Measurements from ENCODE around the gene UQCRC2. TPM values are rescaled to one million over a fixed set of nuclear protein-coding genes. Genes with fewer than 3 reads are reported as not detected.

UQCRC2 gene
- total RNA-seq, 2 experiments from 2014 or later: 356 to 383 TPM

- ChIA-PET POLR2A (no interaction called here), CTCF (interaction anchor here (1.5 kb wide), 1 partner anchor 13 kb away, joined by 3 read pairs; the partner anchor contains the start of gene PDZD9)
- Mint-ChIP-seq H3K27ac (no peak overlapping the region), H3K27me3 (no peaks in the 10 kb centered on the region), H3K36me3 (ENCODE audit: low read depth) (peaks cover 9% of the 10 kb centered on the region), H3K4me1 (ENCODE audit: low read depth) (peaks cover 11% of the 10 kb centered on the region), H3K9me3 (no peaks in the 10 kb centered on the region), H3K4me3 (no peak overlapping the region)
- DNase-seq (no peak), ATAC-seq (no peak)
- intact Hi-C loops (cut with micrococcal nuclease): no loop called here
- TF ChIP-seq CTCF (IDR thresholded peaks at IDR 0.05): no peak
Measured at GRCh38 chr16:21987498-21987897, 34.3 kb downstream of the UQCRC2 start.

GRCh38 chr16:21989133-21989532, 36.0 kb downstream of the UQCRC2 start:
- H3K27ac Mint-ChIP-seq: no peak overlapping the region
- ChIA-PET CTCF (interaction anchor here (0.9 to 3.0 kb wide), 5 partner anchors 7 to 200 kb away, joined by 3 to 35 read pairs (median 11); partner anchors contain the start of gene PDZD9), POLR2A (interaction anchor here (1.4 kb wide), 1 partner anchor 37 kb away, joined by 4 read pairs; the partner anchor contains the start of gene UQCRC2)
- intact Hi-C loops (cut with micrococcal nuclease): no loop called here
- H3K36me3 Mint-ChIP-seq (ENCODE audit: low read depth): peaks cover 4% of the 10 kb centered on the region
- no peak for ATAC-seq
- no peak for TF ChIP-seq CTCF (IDR thresholded peaks at IDR 0.05)
- no peak overlapping the region for H3K4me3 Mint-ChIP-seq
- no peak for DNase-seq
- H3K27me3 Mint-ChIP-seq: no peaks in the 10 kb centered on the region
- peaks cover 11% of the 10 kb centered on the region for H3K4me1 Mint-ChIP-seq (ENCODE audit: low read depth)
- no peaks in the 10 kb centered on the region for H3K9me3 Mint-ChIP-seq

- CTCF ChIA-PET: interaction anchor here (0.9 to 3.0 kb wide), 8 partner anchors 8 to 199 kb away, joined by 3 to 35 read pairs (median 7); partner anchors contain the start of genes MOSMO and PDZD9
- Mint-ChIP-seq H3K27ac (no peak overlapping the region), H3K36me3 (ENCODE audit: low read depth) (peaks cover 1% of the 10 kb centered on the region), H3K9me3 (no peaks in the 10 kb centered on the region), H3K27me3 (no peaks in the 10 kb centered on the region), H3K4me3 (no peak overlapping the region), H3K4me1 (ENCODE audit: low read depth) (peaks cover 11% of the 10 kb centered on the region)
- DNase-seq (no peak), ATAC-seq (no peak)
- intact Hi-C loops (cut with micrococcal nuclease): no loop called here
- TF ChIP-seq CTCF (IDR thresholded peaks at IDR 0.05): no peak
- POLR2A ChIA-PET: interaction anchor here (1.3 to 1.4 kb wide), 2 partner anchors 16 to 37 kb away, joined by 4 to 7 read pairs; partner anchors contain the start of gene UQCRC2
Measured at GRCh38 chr16:21989751-21990150, 36.6 kb downstream of the UQCRC2 start.

- Mint-ChIP-seq H3K4me3 (no peak overlapping the region), H3K9me3 (no peaks in the 10 kb centered on the region), H3K4me1 (ENCODE audit: low read depth) (peaks cover 11% of the 10 kb centered on the region), H3K36me3 (ENCODE audit: low read depth) (no peaks in the 10 kb centered on the region), H3K27ac (no peak overlapping the region), H3K27me3 (no peaks in the 10 kb centered on the region)
- DNase-seq: no peak
- no peak for ATAC-seq
- ChIA-PET CTCF (interaction anchor here (0.8 to 3.0 kb wide), 10 partner anchors 9 to 198 kb away, joined by 3 to 35 read pairs (median 5); partner anchors contain the start of genes MOSMO and PDZD9), POLR2A (interaction anchor here (1.3 kb wide), 1 partner anchor 16 kb away, joined by 7 read pairs; no protein-coding TSS in a partner anchor)
- intact Hi-C loops (cut with micrococcal nuclease): no loop called here
- TF ChIP-seq CTCF (IDR thresholded peaks at IDR 0.05): no peak
Measured at GRCh38 chr16:21990381-21990944, 37.3 kb downstream of the UQCRC2 start.

GRCh38 chr16:21991621-21992020, 38.5 kb downstream of the UQCRC2 start:
- ATAC-seq: no peak
- no peak overlapping the region for H3K4me3 Mint-ChIP-seq
- H3K9me3 Mint-ChIP-seq: no peaks in the 10 kb centered on the region
- intact Hi-C loops (cut with micrococcal nuclease): no loop called here
- peaks cover 11% of the 10 kb centered on the region for H3K4me1 Mint-ChIP-seq (ENCODE audit: low read depth)
- no peak for TF ChIP-seq CTCF (IDR thresholded peaks at IDR 0.05)
- H3K36me3 Mint-ChIP-seq (ENCODE audit: low read depth): no peaks in the 10 kb centered on the region
- ChIA-PET CTCF (interaction anchor here (0.7 to 3.0 kb wide), 5 partner anchors 11 to 197 kb away, joined by 3 to 35 read pairs (median 5); no protein-coding TSS in a partner anchor), POLR2A (no interaction called here)
- DNase-seq: no peak
- no peak overlapping the region for H3K27ac Mint-ChIP-seq
- H3K27me3 Mint-ChIP-seq: no peaks in the 10 kb centered on the region

Measured in activated CD8-positive, alpha-beta T cell treated with anti-CD3 and anti-CD28 coated beads for 36 hours (primary cell).